Hematopoietic multipotent progenitor cell (in vitro differentiated cells): ENCODE data around the gene PYURF. TPM values are rescaled to one million over a fixed set of nuclear protein-coding genes. Genes with fewer than 3 reads are reported as not detected.

ENCODE experiments used
- DNase-seq, 3 donors: peaks; one replicate each; pipeline ENCODE4 v3.0.0-alpha.2; 2011 to 2015; ENCODE audit warnings: low read depth in 2 of 3, low spot score in 2 of 3
- total RNA-seq: library from RNA; depleted of rRNA; stranded (reverse); fragments of >200 nt; gene quantifications from one replicate; pipeline ENCODE4 v1.2.3, GENCODE V29; 2012

The PYURF gene, protein sequence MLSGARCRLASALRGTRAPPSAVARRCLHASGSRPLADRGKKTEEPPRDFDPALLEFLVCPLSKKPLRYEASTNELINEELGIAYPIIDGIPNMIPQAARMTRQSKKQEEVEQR
- total RNA-seq = 65.7 TPM

- peak in 2 of 3 donors; percentile 74 to 84 for DNase-seq
Measured at GRCh38 chr4:88523325-88524129, at the start of gene PYURF. Gene PYURF (minus strand): TSS chr4:88523776. CDS start chr4:88523700, 76 bp downstream.

GRCh38 chr4:88570001-88570400 lies 46.4 kb upstream of the PYURF start:
- no peak for DNase-seq

- no peak for DNase-seq
Measured at GRCh38 chr4:88567591-88567990, 44.0 kb upstream of the PYURF start.

DNA sequence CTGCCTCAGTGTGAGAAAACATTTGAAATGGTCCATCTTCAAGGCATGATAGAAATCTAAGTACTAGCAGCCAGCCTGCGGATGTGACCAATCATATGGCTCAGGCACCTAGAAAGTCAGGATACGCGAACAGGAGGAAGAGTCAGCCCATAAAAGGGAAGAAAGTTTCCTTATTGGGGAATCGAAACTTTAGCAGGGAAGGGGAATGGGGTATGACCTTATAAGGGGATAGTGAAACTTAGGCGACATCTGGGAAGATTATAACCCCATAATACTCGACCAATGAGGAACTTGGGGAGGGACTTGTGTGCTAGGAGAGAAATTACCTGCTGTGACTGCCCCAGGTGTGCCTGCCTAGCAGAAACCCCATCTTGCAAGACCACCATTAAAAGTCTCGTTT lies 26.2 kb upstream of the PYURF start:
- DNase-seq = no peak

DNA sequence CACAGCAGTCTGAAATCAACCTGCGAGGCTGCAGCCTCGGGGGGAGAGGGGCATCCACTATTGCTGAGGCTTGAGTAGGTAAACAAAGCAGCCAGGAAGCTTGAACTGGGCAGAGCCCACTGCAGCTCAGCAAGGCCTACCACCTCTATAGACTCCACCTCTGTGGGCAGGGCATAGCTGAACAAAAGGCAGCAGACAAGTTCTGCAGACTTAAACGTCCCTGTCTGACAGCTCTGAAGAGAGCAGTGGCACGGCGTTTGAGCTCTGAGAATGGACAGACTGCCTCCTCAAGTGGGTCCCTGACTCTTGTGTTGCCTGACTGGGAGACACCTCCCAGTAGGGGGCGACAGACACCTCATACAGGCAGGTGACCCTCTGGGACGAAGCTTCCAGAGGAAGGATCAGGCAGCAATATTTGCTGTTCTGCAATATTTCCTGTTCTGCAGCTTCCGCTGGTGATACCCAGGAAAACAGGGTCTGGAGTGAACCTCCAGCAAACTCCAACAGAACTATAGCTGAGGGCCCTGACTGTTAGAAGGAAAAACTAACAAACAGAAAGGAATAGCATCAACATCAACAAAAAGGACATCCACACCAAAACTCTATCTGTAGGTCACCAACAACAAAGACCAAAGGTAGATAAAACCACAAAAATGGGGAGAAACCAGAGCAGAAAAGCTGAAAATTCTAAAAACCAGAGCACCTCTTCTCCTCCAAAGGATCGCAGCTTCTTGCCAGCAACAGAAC lies 15.9 kb upstream of the PYURF start:
- peak in 2 of 3 donors; percentile 54 to 70 for DNase-seq

DNA sequence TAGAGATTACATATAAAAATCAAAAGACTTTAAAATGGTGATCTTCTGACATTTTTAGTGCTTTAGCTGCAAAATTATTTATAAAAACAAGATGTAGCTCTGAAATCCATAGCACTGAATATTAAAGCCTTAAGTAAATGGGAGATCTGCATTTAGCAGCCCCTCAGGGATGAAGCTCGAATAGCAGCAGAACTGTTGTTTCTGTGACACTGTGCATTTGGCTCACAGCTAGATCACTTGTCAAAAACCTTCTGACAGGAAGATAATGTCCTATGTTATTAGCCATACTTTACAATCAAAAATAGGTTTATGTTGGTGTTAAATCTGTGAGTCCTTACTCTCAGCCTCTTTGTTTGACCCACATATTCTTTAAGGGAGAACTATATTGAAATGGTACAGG lies 14.1 kb upstream of the PYURF start:
- DNase-seq = no peak

- no peak for DNase-seq
Measured at GRCh38 chr4:88535090-88535755, 11.6 kb upstream of the PYURF start.

DNA sequence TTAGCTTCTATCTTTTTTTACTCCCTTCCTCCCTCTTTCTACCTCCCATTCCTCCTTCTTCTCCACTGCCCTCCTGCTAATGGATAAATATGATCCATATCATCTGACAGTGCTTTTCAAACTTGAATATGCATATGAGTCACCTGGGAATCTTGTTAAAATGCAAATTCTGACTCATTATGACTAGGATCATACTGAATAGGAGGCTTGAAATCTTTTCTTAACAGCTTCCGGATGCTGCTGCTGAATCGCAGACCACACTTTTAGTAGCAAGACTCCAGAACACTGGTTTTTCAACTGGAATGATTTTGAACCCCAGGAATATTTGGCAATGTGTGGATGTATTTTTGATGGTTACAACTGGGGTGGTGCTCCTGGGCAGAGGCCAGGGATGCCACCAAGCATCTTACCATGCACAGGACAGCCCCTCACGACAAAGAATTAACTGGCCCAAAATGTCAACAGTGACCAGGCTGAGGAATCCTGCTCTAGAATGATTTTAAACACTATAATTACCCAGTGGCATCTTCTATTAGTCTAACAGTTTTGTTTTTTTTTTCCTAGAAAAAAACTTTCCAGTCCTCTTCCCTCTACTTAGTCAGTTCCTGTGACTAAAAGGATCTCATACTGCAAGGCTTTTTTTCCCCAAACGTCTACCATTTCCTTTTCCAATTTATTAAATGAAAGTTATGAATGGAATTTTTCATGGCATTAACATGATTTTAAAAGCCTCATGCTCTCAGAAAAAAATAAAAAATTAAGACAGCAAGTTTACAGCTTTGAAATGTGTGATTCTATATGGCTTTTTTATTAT lies 10.6 kb upstream of the PYURF start:
- DNase-seq = no peak

GRCh38 chr4:88533088-88533790 lies 9.7 kb upstream of the PYURF start:
- DNase-seq = no peak

- no peak for DNase-seq
Measured at GRCh38 chr4:88531549-88531948, 8.0 kb upstream of the PYURF start.

DNA sequence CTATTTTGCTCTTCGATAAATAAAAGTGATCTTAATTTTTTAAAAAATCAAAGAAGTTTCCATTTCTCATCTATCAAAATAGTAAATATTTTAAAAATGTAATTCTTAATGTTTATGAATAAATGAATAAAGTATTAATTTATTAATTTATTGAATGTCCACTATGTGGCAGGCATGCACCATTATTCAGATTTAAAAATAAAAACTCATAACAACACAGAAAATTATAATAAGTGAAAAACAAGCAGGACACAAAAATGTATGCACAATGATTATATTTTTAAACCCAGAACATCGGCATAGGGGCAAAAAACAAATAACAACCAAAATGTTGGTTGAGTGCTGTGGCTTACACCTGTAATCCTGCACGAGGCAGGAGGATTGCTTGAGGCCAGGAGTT lies 5.3 kb upstream of the PYURF start:
- DNase-seq = peak in 1 of 3 donors; percentile 19

DNA sequence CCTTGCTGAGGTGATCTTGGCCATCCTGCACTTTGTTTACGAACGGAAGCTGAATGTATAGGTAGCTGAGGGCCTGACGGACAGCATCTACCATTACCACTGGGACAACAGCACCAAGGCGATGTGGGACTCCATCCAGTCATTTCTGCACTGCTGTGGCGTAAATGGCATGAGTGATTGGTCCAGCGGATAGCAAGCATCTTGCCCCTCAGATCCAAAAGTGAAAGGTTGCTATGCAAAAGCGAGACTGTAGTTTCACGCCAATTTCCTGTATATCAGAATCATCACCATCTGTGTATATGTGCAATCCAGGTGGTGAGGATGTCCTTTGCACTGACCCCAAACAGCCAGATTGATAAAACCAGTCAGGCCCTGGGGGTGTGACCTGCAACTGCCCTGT lies 4.2 kb upstream of the PYURF start:
- DNase-seq = no peak

GRCh38 chr4:88526221-88526815 lies 2.7 kb upstream of the PYURF start:
- DNase-seq = peak in 1 of 3 donors; percentile 64

- DNase-seq = no peak
Measured at GRCh38 chr4:88524171-88524570, 595 bp upstream of the PYURF start.

DNA sequence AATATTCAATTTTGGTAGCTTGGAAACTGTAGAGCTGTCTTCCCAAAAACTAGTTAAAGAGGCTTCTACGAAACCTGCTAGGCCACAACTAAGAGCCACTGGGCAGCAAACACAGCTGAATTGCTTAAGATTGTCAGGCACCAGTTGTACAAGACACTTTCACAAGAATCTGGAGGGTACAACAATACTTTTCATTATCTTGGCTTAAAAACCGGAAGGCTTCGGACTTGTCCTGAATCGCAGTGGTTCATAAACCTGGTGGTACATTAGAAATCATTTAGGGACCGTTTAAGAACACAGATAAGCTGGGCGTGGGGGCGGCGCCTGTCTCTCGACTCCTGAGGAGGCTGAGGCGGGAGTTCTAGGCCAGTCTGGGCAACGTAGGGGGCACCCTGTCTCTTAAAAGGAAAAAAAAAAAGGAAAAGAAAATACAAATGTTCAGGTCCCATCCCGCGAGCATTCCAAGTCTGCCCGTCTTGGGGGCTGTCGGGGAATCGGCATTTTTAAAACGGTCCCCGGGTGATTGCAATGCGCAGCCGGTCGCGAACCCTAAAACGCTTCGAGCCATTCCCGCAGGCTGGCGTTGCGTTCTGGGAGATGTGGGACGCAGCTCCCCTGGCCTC lies 763 bp downstream of the PYURF start:
- peak in 2 of 3 donors; percentile 42 to 43 for DNase-seq

DNA sequence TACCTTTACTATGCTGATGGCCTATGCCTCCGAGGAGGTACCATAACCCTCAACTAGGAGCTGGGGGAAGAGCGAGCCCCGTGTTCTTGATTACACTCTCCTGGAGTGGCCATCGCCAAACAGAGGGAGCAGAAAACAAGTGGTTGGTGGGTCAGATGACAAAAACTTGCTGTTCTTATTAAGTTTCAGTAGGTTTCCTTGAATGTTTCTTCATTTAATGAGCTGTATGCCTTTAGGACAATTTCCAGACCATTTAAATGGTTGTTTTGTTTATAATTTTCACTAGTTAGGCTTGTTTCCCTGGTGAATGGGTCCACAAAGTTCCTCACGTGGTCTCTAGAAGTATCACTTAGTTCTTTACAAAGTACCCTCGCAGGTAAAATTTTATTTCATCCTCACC lies 4.7 kb downstream of the PYURF start:
- no peak for DNase-seq

DNA sequence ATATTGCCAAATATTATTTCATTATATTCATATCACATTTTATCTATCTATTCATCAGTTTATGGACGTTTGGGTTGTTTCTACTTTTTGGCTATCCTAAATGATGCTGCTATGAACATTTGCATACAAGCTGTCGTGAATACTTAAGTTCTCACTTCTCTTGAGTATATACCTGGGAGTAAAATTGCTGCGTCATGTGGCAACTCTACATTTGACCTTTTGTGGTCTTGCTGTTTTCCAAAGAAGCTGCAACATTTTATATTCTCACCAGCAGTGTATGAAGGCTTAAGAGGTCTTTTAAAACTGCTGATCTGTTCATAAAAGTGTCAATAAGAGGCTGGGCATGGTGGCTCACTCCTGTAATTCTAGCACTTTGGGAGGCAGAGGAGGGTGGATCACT lies 5.8 kb downstream of the PYURF start:
- no peak for DNase-seq

- DNase-seq = no peak
Measured at GRCh38 chr4:88516746-88517145, 6.8 kb downstream of the PYURF start.
